ENCODE data around the gene KHDC4.
"Not testable (repeated sequence)": the region's sequence is repeated elsewhere in the genome, so short reads cannot be mapped to it uniquely, and the experiment has no call there.

KHDC4 gene

DNA sequence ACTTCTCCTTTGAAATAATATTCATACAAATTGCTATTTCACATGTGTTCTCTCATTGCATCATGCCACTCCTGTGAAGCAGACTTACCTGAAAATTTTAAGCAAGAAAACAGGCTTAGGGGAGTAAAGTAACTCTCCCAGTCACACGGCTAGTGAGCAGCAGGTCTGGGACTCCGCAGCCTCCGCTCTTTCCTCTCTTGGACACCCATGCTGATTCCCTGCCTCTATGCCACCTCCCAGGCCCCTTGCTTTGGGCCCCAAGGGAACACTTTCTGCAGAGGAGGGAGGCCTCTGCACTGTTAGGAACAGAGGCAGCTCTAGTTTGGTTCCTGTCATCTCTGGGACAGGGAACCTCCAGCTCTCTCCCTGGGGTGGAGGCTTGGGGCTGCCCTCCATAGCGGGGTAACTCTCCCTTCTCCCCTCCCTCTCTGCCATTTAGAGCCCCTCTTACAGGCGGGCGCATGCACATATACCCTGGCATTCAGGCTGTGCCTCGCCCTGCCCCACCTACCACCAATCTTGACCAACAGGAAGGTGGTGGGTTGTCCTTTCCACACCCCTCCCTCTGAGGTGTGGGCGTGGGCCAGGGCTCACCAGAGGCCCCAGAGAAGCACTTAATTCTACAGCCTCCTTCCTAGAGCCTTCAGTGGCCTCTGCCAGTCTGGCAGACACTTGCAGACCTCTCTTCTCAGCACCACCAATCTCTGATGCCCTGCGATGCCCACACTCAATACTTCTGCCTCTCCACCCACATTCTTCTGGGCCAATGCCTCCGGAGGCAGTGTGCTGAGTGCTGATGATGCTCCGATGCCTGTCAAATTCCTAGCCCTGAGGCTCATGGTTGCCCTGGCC is 7.0 kb upstream of the KHDC4 start, which contains the start of gene RXFP4:
RXFP4 (plus strand) TSS at position 646 of the 852 bp plus-strand sequence; CDS start at position 718, 72 bp downstream.
- DNase-seq (ENCODE audit: low spot score), result peak; percentile 50

- peak; percentile 16 for DNase-seq (ENCODE audit: low spot score)
These were observed 6.3 kb upstream of the KHDC4 start for GRCh38 chr1:155940482-155940992.

- peak; percentile 82 for DNase-seq (ENCODE audit: low spot score)
These were observed 4.0 kb upstream of the KHDC4 start for GRCh38 chr1:155938220-155938627.

GRCh38 chr1:155934936-155935590 is 850 bp upstream of the KHDC4 start:
- no peak for DNase-seq (ENCODE audit: low spot score)

- peak; percentile 49 for DNase-seq (ENCODE audit: low spot score)
These were observed 569 bp downstream of the KHDC4 start for GRCh38 chr1:155933591-155934096.

DNA sequence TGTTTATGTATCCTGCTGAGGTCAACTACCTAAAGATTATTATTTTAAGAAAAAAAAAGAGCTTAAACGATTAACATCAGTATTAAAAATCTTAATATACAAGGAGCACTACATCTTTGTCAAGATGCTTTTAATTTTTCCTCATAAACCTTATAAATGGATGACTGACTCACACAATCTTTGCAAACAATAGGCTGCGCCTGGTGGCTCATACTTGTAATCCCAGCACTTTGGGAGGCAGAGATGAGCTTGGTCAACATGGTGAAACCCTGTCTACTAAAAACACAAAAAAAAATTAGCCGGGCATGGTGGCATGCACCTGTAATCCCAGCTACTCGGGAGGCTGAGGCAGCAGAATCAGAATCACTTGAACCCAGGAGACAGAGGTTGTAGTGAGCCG is 1.7 kb downstream of the KHDC4 start:
- no peak for DNase-seq (ENCODE audit: low spot score)

GRCh38 chr1:155932081-155932480 is 2.1 kb downstream of the KHDC4 start:
- DNase-seq (ENCODE audit: low spot score), result no peak

- DNase-seq (ENCODE audit: low spot score), result no peak
These were observed 2.7 kb downstream of the KHDC4 start for GRCh38 chr1:155931332-155932038.

- not testable (repeated sequence) for DNase-seq (ENCODE audit: low spot score)
These were observed 3.5 kb downstream of the KHDC4 start for GRCh38 chr1:155930725-155931124.

DNA sequence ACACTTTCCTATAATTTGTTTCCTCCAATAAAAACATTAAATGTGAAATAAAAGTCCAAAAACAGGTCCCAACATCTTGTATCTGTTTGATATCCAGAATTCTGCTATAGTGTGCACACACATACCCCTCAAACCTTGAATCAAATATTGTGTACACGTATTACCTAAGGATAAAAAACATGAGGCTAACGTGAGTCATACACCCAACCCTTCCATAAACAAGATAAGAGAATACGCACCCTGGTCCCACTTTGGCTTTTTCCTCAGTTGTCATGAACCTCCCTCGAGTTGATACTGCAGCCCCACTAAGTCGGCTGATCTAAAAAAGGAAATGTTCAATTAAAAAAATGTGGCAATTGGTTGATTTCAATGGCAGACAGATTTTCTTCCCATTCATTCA is 5.2 kb downstream of the KHDC4 start:
- DNase-seq (ENCODE audit: low spot score), result no peak

- no peak for DNase-seq (ENCODE audit: low spot score)
These were observed 8.7 kb downstream of the KHDC4 start for GRCh38 chr1:155925506-155925905.

DNA sequence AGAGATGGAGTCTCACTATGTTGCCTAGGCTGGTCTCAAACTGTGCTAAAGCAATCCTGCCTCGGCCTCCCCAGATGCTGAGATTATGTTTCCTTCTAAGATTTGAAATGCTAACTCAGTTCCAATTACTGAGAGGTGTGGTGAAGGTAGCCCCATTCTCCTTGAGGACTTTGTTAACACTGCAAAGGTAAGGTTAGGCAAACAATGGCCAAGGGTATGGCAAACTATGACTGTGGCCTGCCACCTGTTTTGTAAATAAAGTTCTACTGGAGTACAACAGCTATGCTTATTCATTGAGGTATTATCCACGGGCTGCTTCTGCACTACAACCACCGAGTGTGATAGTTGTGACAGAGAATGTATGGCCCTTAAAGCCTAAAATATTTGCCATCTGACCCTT is 13.5 kb downstream of the KHDC4 start:
- peak; percentile 7 for DNase-seq (ENCODE audit: low spot score)

GRCh38 chr1:155919801-155920200 is 14.4 kb downstream of the KHDC4 start:
- DNase-seq (ENCODE audit: low spot score), result no peak

GRCh38 chr1:155918660-155919059 is 15.6 kb downstream of the KHDC4 start:
- no peak for DNase-seq (ENCODE audit: low spot score)

DNA sequence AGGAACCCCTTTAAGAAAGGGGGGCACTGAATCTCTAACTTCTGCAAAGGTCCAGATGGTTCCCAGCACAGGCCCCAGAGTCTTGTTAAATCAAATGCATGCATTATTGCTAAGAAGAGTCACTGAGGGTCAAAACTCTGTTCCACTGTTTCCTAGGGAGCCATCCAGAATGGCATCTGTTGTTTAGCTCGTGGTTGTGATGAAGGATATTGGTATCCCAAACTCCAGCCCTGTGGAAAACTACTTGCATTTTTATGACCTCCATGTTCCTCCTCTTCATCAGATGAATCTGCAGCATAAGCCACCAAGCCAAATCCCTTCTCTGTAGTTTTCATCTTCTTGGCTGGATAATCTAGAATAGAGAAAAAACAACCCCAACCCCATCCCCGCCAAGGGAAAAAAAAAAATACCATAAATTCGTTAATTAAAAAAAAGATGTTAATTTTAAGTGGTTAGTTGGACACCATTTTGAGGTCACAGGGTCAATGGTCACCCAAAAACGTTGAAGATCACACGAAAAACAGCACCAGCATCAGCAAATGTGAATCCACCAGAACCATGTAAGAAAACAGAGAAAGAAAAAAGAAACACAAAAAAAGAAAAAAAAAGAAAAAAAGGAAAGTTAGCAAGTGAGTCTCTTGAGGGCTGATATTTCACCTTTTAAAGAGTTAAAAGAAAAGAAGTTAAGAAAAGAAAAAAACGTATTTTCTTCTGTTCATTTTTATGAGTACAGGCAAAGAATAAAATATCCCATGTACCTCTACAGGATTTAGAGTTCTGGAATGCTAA is 20.1 kb downstream of the KHDC4 start:
- no peak for DNase-seq (ENCODE audit: low spot score)

GRCh38 chr1:155912056-155912536 is 22.1 kb downstream of the KHDC4 start:
- DNase-seq (ENCODE audit: low spot score), result no peak

DNA sequence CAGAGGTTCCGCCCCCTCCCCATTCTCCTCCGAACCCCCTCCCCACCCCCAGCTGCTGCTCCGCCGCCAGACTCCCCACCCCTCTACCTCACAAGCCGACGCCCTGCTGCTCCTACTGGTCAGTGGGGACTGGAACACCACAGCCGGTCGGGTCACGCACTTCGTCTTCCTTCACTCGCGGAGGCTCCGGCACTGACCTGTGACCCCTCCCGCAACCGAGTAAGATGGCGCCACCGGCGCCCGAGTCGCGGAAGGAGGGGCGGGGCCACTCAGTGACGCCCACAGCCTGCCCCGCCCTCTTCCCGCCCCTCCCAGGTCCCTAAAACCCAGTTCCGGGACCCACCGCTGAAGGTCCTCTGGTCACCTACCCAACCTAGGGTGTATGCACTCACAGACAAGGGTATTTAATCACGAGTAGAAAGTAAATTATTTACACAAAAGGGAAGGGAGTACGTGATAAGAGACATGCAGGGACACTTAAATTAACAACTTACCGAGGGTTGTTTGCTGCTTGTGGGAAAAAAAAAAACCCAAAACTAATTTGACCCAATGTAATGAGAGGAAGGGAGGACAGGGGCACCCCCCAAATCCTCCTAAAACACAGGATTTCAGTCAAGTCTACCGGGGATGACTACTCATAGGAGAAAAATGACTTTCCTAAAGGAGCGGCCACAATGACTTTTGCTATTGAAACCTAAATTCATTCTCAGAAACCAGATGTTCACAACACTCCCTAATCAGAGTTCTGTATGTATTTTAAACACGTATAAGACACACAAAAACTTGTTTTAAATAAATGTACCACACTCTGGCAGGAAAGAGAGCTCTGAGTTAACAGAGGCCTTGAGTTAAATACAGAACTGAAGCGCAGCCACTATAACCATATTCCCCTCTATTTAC is 22.8 kb downstream of the KHDC4 start, which contains the start of gene RIT1:
RIT1 (minus strand) TSS at position 194 of the 900 bp plus-strand sequence. CDS start 588 bp downstream, outside the sequence.
- DNase-seq (ENCODE audit: low spot score), result peak; percentile 94

- DNase-seq (ENCODE audit: low spot score), result peak; percentile 49
These were observed 23.5 kb downstream of the KHDC4 start for GRCh38 chr1:155910621-155911121.

- DNase-seq (ENCODE audit: low spot score), result peak; percentile 44
These were observed 24.3 kb downstream of the KHDC4 start for GRCh38 chr1:155909894-155910293.

- DNase-seq (ENCODE audit: low spot score), result no peak
These were observed 30.0 kb downstream of the KHDC4 start for GRCh38 chr1:155904261-155904660.
